NCI-H1105 (cell line): Measurements from ENCODE around the gene RASL11B.

Experiments
- DNase-seq: peaks from one replicate; lab custom pipeline; 2025; lab: John Stamatoyannopoulos, UW

RASL11B gene

GRCh38 chr4:52843351-52843750, 18.8 kb upstream of the RASL11B start:
- DNase-seq, result no peak

- DNase-seq, result no peak
Observed at GRCh38 chr4:52843958-52844357, 18.2 kb upstream of the RASL11B start.

- DNase-seq, result no peak
Observed at GRCh38 chr4:52844596-52844995, 17.5 kb upstream of the RASL11B start.

GRCh38 chr4:52846502-52846901, 15.6 kb upstream of the RASL11B start:
- no peak for DNase-seq

GRCh38 chr4:52848254-52848653, 13.9 kb upstream of the RASL11B start:
- DNase-seq, result no peak

GRCh38 chr4:52850406-52851124, 11.6 kb upstream of the RASL11B start:
- DNase-seq, result no peak

GRCh38 chr4:52852041-52852440, 10.1 kb upstream of the RASL11B start:
- DNase-seq, result no peak

GRCh38 chr4:52852711-52853110, 9.4 kb upstream of the RASL11B start:
- DNase-seq, result no peak

GRCh38 chr4:52853351-52853750, 8.8 kb upstream of the RASL11B start:
- DNase-seq, result no peak

GRCh38 chr4:52856801-52857200, 5.3 kb upstream of the RASL11B start:
- DNase-seq, result no peak

- DNase-seq, result no peak
Observed at GRCh38 chr4:52860361-52860760, 1.8 kb upstream of the RASL11B start.

GRCh38 chr4:52861171-52861823, 820 bp upstream of the RASL11B start:
- DNase-seq, result no peak

- DNase-seq, result no peak
Observed at GRCh38 chr4:52862639-52863161, 583 bp downstream of the RASL11B start.

- no peak for DNase-seq
Observed at GRCh38 chr4:52863324-52863723, 1.2 kb downstream of the RASL11B start.

GRCh38 chr4:52864793-52865192, 2.7 kb downstream of the RASL11B start:
- peak; percentile 84 for DNase-seq

- no peak for DNase-seq
Observed at GRCh38 chr4:52865300-52865699, 3.2 kb downstream of the RASL11B start.

- no peak for DNase-seq
Observed at GRCh38 chr4:52866734-52867133, 4.6 kb downstream of the RASL11B start.

GRCh38 chr4:52867163-52867562, 5.0 kb downstream of the RASL11B start:
- DNase-seq, result no peak

GRCh38 chr4:52868133-52868532, 6.0 kb downstream of the RASL11B start:
- DNase-seq, result no peak

- DNase-seq, result no peak
Observed at GRCh38 chr4:52869196-52869595, 7.1 kb downstream of the RASL11B start.

- no peak for DNase-seq
Observed at GRCh38 chr4:52869656-52870055, 7.5 kb downstream of the RASL11B start.

GRCh38 chr4:52870225-52870624, 8.1 kb downstream of the RASL11B start:
- peak; percentile 11 for DNase-seq

GRCh38 chr4:52873191-52873590, 11.1 kb downstream of the RASL11B start:
- DNase-seq, result no peak
